MM.1S (cell line): ENCODE data around the gene RABL3.

Experiments used
- EZH2 ChIP-seq: fragments of 300-600 bp; sonication (generic); optimal IDR thresholded peaks from 2 replicates; pipeline ENCODE3; 2017; ENCODE audit warnings: low read depth, mild to moderate bottlenecking, antibody characterized with exemption, low read length, mixed read lengths
- EZH2phosphoT487 ChIP-seq: fragments of 300-600 bp; sonication (generic); IDR thresholded peaks from 2 replicates; pipeline ENCODE4 v1.6.1; 2018; ENCODE audit warnings: antibody characterized with exemption, low read length
- TF ChIP-seq, protein P1 (sequence below): fragments of 300-600 bp; sonication (generic); IDR thresholded peaks from 2 replicates; pipeline ENCODE4 v1.5.1; 2016; ENCODE audit warnings: antibody characterized with exemption, low read length, mixed read lengths

DNA sequence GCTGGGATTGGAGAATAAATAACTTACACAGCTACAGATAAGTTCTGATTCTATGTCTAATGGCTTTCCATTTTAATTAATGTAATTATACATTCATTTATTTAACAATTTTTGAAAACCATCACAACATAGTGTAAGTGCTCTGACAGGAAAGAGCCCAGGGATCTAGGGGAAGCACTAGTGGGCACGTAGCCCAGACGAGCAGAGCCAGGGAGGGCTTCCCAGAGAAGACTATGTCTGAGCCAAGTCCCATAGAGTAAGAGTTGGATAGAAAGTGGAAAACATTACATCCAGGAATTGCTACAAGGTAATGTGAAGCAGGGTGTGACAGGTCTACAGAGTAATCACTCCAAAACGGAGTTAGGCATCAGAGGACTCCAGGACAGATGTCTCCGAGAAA is 57.4 kb downstream of the RABL3 start:
- TF ChIP-seq EZH2phosphoT487 (no peak), EZH2 (no peak)
- TF ChIP-seq, protein P1, sequence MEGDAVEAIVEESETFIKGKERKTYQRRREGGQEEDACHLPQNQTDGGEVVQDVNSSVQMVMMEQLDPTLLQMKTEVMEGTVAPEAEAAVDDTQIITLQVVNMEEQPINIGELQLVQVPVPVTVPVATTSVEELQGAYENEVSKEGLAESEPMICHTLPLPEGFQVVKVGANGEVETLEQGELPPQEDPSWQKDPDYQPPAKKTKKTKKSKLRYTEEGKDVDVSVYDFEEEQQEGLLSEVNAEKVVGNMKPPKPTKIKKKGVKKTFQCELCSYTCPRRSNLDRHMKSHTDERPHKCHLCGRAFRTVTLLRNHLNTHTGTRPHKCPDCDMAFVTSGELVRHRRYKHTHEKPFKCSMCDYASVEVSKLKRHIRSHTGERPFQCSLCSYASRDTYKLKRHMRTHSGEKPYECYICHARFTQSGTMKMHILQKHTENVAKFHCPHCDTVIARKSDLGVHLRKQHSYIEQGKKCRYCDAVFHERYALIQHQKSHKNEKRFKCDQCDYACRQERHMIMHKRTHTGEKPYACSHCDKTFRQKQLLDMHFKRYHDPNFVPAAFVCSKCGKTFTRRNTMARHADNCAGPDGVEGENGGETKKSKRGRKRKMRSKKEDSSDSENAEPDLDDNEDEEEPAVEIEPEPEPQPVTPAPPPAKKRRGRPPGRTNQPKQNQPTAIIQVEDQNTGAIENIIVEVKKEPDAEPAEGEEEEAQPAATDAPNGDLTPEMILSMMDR = no peak
